Thyroid gland (tissue), 4 donors: ENCODE data around the gene OLFM2. TPM values are rescaled to one million over a fixed set of nuclear protein-coding genes. Genes with fewer than 3 reads are reported as not detected.
"Not testable (repeated sequence)": the region's sequence is repeated elsewhere in the genome, so short reads cannot be mapped to it uniquely, and the experiment has no call there.

Experiments
- DNase-seq, 2 donors: peaks; one replicate each; pipeline ENCODE4 v3.0.0-alpha.2; 2019
- H3K27ac ChIP-seq, 3 donors: fragments of 200-600 bp; sonication (generic); 1 replicate in 2 of 3; 2 replicates in 1 of 3; pipeline ENCODE4 v1.5.1; 2016 to 2019; ENCODE audit warnings: mild to moderate bottlenecking in 1 of 3, moderate library complexity in 1 of 3
- H3K27me3 ChIP-seq: fragments of 200-600 bp; sonication (generic); one replicate; pipeline ENCODE4 v1.5.1; 2019
- H3K36me3 ChIP-seq, 2 donors: fragments of 200-600 bp; sonication (generic); one replicate each; pipeline ENCODE4 v1.5.1; 2016 to 2019
- H3K4me1 ChIP-seq, 2 donors: fragments of 200-600 bp; sonication (generic); one replicate each; pipeline ENCODE4 v1.5.1; 2017 to 2019
- H3K4me3 ChIP-seq, 3 donors: fragments of 200-600 bp; sonication (generic); replicated peaks in 1 of 3; 1 replicate in 2 of 3; 2 replicates in 1 of 3; pipeline ENCODE4 v1.5.1; 2016; ENCODE audit warnings: mild to moderate bottlenecking in 1 of 3
- H3K9me3 ChIP-seq: fragments of 200-600 bp; sonication (generic); one replicate; pipeline ENCODE4 v1.5.1; 2017
- CTCF ChIP-seq, 6 experiments: fragments of 200-600 bp in 3 of 6; fragments of 450-650 bp in 3 of 6; sonication (generic) in 3 of 6; IDR thresholded peaks; one replicate each; pipeline ENCODE4 v1.5.1; 2016 to 2019; ENCODE audit warnings: antibody characterized with exemption in 6 of 6, mild to moderate bottlenecking in 2 of 6, inconsistent platforms in 1 of 6, moderate library complexity in 1 of 6
- POLR2A ChIP-seq, 2 donors: fragments of 450-650 bp; IDR thresholded peaks; one replicate each; pipeline ENCODE4 v1.6.1; 2017; ENCODE audit warnings: antibody characterized with exemption in 2 of 2, mild to moderate bottlenecking in 2 of 2, moderate library complexity in 1 of 2
- WGBS, 2 donors: methylation state at CpG; one replicate each; pipeline ENCODE4 v1.1.5; 2017; 5-methylcytosine and 5-hydroxymethylcytosine counted together
- intact Hi-C: fragments of 100-400 bp; cut with DNase I; formaldehyde crosslinking; loops from one replicate; pipeline ENCODE4 v1.15.1; 2023
- total RNA-seq, 4 donors: library from RNA; depleted of rRNA; stranded (reverse); fragments of >200 nt; gene quantifications; one replicate each; pipeline ENCODE4 v1.2.3, GENCODE V29; 2016

OLFM2 gene
- total RNA-seq, 4 donors from 2014 or later = 19.5 to 42.7 (median 37.8) TPM

- no peaks in the 10 kb centered on the region for H3K9me3 ChIP-seq
- WGBS, 2 donors = 80 to 89% methylated on average over 14 to 18 of the region's 19 CpGs
- H3K4me1 ChIP-seq = no peaks in the 10 kb centered on the region
- peaks cover 0 to 8% of the 10 kb centered on the region in 2 donors for H3K36me3 ChIP-seq
- H3K27me3 ChIP-seq = no peaks in the 10 kb centered on the region
- TF ChIP-seq POLR2A (IDR thresholded peaks at IDR 0.05) (no peak), CTCF (IDR thresholded peaks at IDR 0.05) (no peak)
- DNase-seq = no peak
- no peak overlapping the region for H3K4me3 ChIP-seq
- H3K27ac ChIP-seq = no peak overlapping the region
- intact Hi-C loops = no loop called here
Observed at GRCh38 chr19:9850235-9850959, 85.9 kb downstream of the OLFM2 start.

DNA sequence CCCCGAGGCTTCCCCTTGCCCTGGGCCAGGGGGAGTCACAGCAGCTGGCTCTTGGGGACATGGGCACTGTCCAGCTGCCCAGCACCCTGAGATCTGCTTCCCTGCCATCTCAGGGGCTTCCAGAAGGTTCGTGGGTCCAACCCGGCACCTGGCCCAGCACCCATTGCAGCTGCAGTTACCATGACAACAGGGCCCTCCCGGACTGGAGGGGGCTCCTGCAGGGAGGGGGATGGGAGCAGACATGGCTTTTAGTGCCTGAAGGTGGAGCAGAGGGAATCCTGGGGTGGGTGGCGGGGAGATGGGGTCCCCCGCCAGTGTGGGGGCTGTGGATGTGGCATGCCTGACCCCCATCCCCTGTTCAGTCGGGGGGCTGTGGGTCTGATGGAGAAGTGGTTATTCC is 86.5 kb downstream of the OLFM2 start:
- peaks cover 0 to 8% of the 10 kb centered on the region in 2 donors for H3K36me3 ChIP-seq
- no peak overlapping the region for H3K27ac ChIP-seq
- no peaks in the 10 kb centered on the region for H3K4me1 ChIP-seq
- no peaks in the 10 kb centered on the region for H3K27me3 ChIP-seq
- intact Hi-C loops = no loop called here
- TF ChIP-seq CTCF (IDR thresholded peaks at IDR 0.05) = no peak
- no peak for TF ChIP-seq POLR2A (IDR thresholded peaks at IDR 0.05)
- no peak for DNase-seq
- WGBS, 2 donors = 73 to 83% methylated on average over 3 to 7 of the region's 7 CpGs
- H3K4me3 ChIP-seq = no peak overlapping the region
- H3K9me3 ChIP-seq = no peaks in the 10 kb centered on the region

DNA sequence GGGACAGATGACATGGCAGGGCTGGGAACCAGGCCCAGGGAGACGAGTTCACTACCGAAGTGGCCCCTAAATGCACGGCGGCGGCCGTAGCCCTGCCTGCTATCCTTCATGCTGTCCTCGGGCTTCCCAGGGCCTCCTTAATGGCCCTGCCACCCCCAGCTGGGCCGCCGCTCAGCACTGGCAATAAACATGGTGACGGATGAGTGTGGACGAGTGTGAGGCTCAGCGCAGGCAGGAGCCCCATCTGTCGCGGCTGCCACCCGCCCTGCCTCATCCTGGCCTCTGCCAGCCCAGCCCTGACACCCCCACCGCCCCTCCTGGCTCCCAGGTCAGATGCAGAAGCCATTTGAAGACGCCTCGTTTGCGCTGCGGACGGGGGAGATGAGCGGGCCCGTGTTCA is 87.6 kb downstream of the OLFM2 start:
- H3K27me3 ChIP-seq = no peaks in the 10 kb centered on the region
- no peak overlapping the region for H3K27ac ChIP-seq
- 83 to 88% methylated on average over 8 to 15 of the region's 23 CpGs for WGBS, 2 donors
- intact Hi-C loops = no loop called here
- H3K4me1 ChIP-seq = no peaks in the 10 kb centered on the region
- TF ChIP-seq CTCF (IDR thresholded peaks at IDR 0.05) = no peak
- peaks cover 0 to 15% of the 10 kb centered on the region in 2 donors for H3K36me3 ChIP-seq
- no peaks in the 10 kb centered on the region for H3K9me3 ChIP-seq
- no peak for DNase-seq
- H3K4me3 ChIP-seq = no peak overlapping the region

DNA sequence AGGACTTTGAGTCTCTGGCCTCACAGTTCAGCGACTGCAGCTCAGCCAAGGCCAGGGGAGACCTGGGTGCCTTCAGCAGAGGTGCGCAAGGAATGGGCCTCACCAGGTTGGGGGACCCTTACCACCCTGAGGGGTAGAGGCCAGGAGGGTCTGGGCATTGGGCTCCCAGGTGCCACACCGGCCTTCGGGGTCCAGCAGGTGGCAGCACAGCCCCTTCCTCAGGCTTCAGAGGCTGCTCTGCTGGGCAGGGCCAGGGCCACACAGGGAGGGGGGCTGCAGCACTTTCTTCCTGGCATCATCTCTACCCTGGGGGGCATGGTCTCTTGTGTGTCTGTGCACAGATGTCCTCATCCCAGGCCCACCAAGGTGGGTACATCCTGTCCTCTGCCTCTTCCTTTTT is 88.3 kb downstream of the OLFM2 start:
- DNase-seq = no peak
- Histone ChIP-seq H3K4me1 (no peaks in the 10 kb centered on the region), H3K36me3 (peaks cover 6 to 20% of the 10 kb centered on the region in 2 donors), H3K4me3 (no peak overlapping the region), H3K9me3 (no peaks in the 10 kb centered on the region), H3K27me3 (no peaks in the 10 kb centered on the region), H3K27ac (no peak overlapping the region)
- intact Hi-C loops = no loop called here
- TF ChIP-seq POLR2A (IDR thresholded peaks at IDR 0.05) (no peak), CTCF (IDR thresholded peaks at IDR 0.05) (peak in 3 of 6 experiments; percentile 10 to 28 (median 11))
- WGBS, 2 donors = 73 to 80% methylated on average over 2 of the region's 4 CpGs

DNA sequence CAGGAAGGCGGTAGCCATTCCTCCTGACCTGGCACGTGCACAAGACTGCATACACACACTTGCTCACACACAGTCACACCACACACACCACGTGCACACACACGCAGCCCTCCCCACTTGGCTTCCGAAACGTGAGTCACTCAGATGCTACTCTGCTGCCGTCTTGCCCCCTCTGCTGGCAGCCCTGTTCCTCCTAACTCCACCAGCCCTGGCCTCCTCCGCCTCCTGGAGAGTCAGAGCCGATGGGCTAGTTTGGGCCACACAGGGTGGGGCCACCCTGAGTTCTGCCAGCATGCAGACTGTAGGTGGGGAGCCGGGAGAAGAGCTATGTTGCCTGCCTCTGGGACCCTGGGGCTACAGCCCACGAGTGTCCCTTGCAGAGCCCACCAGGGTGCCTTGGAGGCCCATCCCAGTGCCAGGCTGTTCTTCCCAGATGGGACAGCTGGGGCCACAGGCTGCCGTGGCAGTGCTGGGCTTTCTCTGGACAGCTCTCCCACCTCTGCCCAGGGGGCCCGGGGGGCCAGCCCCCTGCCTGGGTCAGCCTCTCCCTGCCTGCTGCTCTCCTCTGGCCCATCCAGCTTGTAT is 89.1 kb downstream of the OLFM2 start:
- Histone ChIP-seq H3K4me1 (no peaks in the 10 kb centered on the region), H3K27ac (no peak overlapping the region), H3K36me3 (peaks cover 6 to 29% of the 10 kb centered on the region in 2 donors), H3K4me3 (no peak overlapping the region), H3K9me3 (no peaks in the 10 kb centered on the region), H3K27me3 (no peaks in the 10 kb centered on the region)
- 63 to 72% methylated on average over 9 to 11 of the region's 13 CpGs for WGBS, 2 donors
- intact Hi-C loops = no loop called here
- TF ChIP-seq CTCF (IDR thresholded peaks at IDR 0.05) (no peak), POLR2A (IDR thresholded peaks at IDR 0.05) (no peak)
- no peak for DNase-seq

DNA sequence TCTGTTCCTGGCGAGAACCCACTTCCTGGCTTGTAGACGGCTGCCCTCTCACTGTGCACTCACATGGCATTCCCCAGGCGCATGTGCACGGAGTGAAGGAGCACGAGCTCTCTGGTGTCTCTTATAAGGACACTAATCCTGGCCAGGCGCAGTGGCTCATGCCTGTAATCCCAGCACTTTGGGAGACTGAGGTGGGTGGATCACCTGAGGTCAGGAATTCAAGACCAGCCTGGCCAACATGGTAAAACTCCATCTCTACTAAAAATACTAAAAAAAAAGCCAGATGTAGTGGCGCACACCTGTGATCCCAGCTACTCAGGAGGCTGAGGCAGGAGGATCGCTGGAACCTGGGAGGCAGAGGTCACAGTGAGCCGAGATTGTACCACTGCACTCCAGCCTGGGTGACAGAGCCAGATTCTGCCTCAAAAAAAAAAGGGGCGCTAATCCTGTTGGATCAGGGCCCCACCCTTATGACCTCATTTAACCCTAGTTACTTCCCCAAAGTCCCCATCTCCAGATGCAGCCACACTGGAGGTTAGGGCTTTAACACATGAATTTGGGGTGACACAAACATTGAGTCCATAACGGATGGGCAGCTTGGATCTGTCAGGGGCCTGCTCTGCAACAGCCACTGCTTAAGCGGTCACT is 92.6 kb downstream of the OLFM2 start:
- H3K9me3 ChIP-seq, H3K4me1 ChIP-seq, H3K27ac ChIP-seq, intact Hi-C loops, H3K4me3 ChIP-seq, H3K27me3 ChIP-seq, DNase-seq: not testable (repeated sequence)
- peaks cover 14 to 56% of the 10 kb centered on the region in 2 donors for H3K36me3 ChIP-seq
- WGBS, 2 donors = 94 to 99% methylated on average over 12 of the region's 12 CpGs
